Ishikawa (cell line): ENCODE data around the gene ABLIM2.

Experiments
- FOXM1 ChIP-seq: IDR thresholded peaks from 2 replicates; pipeline ENCODE4 v1.6.1; 2012; ENCODE audit warnings: low read depth, borderline replicate concordance
- NFIC ChIP-seq: IDR thresholded peaks from 2 replicates; pipeline ENCODE4 v1.6.1; 2012
- TAF1 ChIP-seq: IDR thresholded peaks from 2 replicates; pipeline ENCODE4 v1.6.1; 2012; ENCODE audit warnings: low read depth, mild to moderate bottlenecking
- YY1 ChIP-seq: IDR thresholded peaks from 2 replicates; pipeline ENCODE4 v1.6.1; 2012; ENCODE audit warnings: low read depth
- TF ChIP-seq, protein P1 (sequence below): IDR thresholded peaks from 2 replicates; pipeline ENCODE4 v1.6.1; 2012
- TF ChIP-seq, protein P2 (sequence below): IDR thresholded peaks from 2 replicates; pipeline ENCODE4 v1.6.1; 2012

DNA sequence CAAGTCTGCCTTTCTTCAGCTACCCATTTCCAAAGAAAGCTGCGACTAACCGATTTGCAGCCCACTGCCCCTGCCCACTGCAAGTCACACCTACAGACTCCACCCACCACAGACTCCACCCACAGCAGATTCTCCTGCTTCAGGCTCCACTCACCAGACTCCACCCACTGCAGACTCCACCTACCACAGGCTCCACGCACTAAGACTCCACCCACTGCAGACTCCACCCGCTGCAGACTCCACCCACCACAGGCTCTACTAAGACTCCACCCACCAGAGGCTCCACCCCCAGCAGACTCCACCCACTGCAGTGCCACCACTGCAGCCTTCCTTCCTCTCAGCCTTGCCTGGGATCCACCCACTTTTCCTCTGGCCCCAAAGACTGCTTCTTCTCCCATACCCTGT, 41.3 kb downstream of the ABLIM2 start:
- TF ChIP-seq FOXM1 (no peak), NFIC (no peak), YY1 (no peak), TAF1 (no peak)
- TF ChIP-seq, protein P1, sequence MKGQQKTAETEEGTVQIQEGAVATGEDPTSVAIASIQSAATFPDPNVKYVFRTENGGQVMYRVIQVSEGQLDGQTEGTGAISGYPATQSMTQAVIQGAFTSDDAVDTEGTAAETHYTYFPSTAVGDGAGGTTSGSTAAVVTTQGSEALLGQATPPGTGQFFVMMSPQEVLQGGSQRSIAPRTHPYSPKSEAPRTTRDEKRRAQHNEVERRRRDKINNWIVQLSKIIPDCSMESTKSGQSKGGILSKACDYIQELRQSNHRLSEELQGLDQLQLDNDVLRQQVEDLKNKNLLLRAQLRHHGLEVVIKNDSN: no peak
- TF ChIP-seq, protein P2, sequence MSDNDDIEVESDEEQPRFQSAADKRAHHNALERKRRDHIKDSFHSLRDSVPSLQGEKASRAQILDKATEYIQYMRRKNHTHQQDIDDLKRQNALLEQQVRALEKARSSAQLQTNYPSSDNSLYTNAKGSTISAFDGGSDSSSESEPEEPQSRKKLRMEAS: no peak
